ENCODE results near the gene FGF22.
A peak's percentile ranks its signal among the peaks of the same experiment; 100 is the strongest.

FGF22 gene
- total RNA-seq: 0.06 to 4.5 (median 1.3) reads per million in 9 experiments

- Mint-ChIP-seq H3K27me3 (no peaks in the 10 kb centered on the region), H3K9me3 (no peaks in the 10 kb centered on the region), H3K4me3 (peak within 1 kb of the TSS; percentile 80 to 87), H3K36me3 (ENCODE audit: insufficient read depth) (peaks cover 26% of the 10 kb centered on the region), H3K4me1 (ENCODE audit: low read depth in 2 of 2) (peaks cover 10% of the 10 kb centered on the region in 2 donors), H3K27ac (peak within 1 kb of the TSS; percentile 91 to 99)
- DNase-seq (peak; percentile 90 to 92 (median 91)), ATAC-seq (replicated peaks) (peak; percentile 88)
Observed at GRCh38 chr19:639253-640160, at the start of gene FGF22. FGF22 (plus strand) TSS chr19:639879; CDS start chr19:639926, 47 bp downstream.

GRCh38 chr19:590396-590745 lies 49.3 kb upstream of the FGF22 start:
- Mint-ChIP-seq H3K4me3 (peak overlapping the region; percentile 45 to 61), H3K4me1 (ENCODE audit: low read depth in 2 of 2) (peaks cover 0 to 7% of the 10 kb centered on the region in 2 donors), H3K9me3 (no peaks in the 10 kb centered on the region), H3K27me3 (peaks cover 0 to 11% of the 10 kb centered on the region in 2 donors), H3K36me3 (ENCODE audit: insufficient read depth) (no peaks in the 10 kb centered on the region), H3K27ac (no peak overlapping the region)
- DNase-seq (peak in 1 of 3 experiments; percentile 31), ATAC-seq (replicated peaks) (peak; percentile 48)

- ATAC-seq (replicated peaks) (no peak), DNase-seq (no peak)
- peaks cover 0 to 7% of the 10 kb centered on the region in 2 donors for H3K4me1 Mint-ChIP-seq (ENCODE audit: low read depth in 2 of 2)
- no peaks in the 10 kb centered on the region for H3K9me3 Mint-ChIP-seq
- no peak overlapping the region for H3K27ac Mint-ChIP-seq
- peaks cover 0 to 11% of the 10 kb centered on the region in 2 donors for H3K27me3 Mint-ChIP-seq
- H3K4me3 Mint-ChIP-seq: no peak overlapping the region
- no peaks in the 10 kb centered on the region for H3K36me3 Mint-ChIP-seq (ENCODE audit: insufficient read depth)
Observed at GRCh38 chr19:590750-591098, 49.0 kb upstream of the FGF22 start.

- peaks cover 0 to 7% of the 10 kb centered on the region in 2 donors for H3K4me1 Mint-ChIP-seq (ENCODE audit: low read depth in 2 of 2)
Observed at GRCh38 chr19:591099-591958, 48.4 kb upstream of the FGF22 start.

GRCh38 chr19:592101-592500 lies 47.6 kb upstream of the FGF22 start:
- no peak overlapping the region for H3K4me3 Mint-ChIP-seq
- H3K27ac Mint-ChIP-seq: no peak overlapping the region
- peaks cover 0 to 11% of the 10 kb centered on the region in 2 donors for H3K27me3 Mint-ChIP-seq
- H3K4me1 Mint-ChIP-seq (ENCODE audit: low read depth in 2 of 2): peaks cover 0 to 7% of the 10 kb centered on the region in 2 donors
- ATAC-seq (replicated peaks) (no peak), DNase-seq (no peak)
- H3K9me3 Mint-ChIP-seq: no peaks in the 10 kb centered on the region
- H3K36me3 Mint-ChIP-seq (ENCODE audit: insufficient read depth): no peaks in the 10 kb centered on the region

More at GRCh38 chr19:591099-591958, 48.4 kb upstream of the FGF22 start:
- ATAC-seq (replicated peaks) (no peak), DNase-seq (no peak)
- H3K27ac Mint-ChIP-seq: no peak overlapping the region
- no peaks in the 10 kb centered on the region for H3K9me3 Mint-ChIP-seq
- H3K27me3 Mint-ChIP-seq: peaks cover 0 to 11% of the 10 kb centered on the region in 2 donors
- H3K4me3 Mint-ChIP-seq: peak overlapping the region; percentile 25 to 36
- H3K36me3 Mint-ChIP-seq (ENCODE audit: insufficient read depth): no peaks in the 10 kb centered on the region

GRCh38 chr19:593055-593454 lies 46.6 kb upstream of the FGF22 start:
- peaks cover 0 to 8% of the 10 kb centered on the region in 2 donors for H3K27me3 Mint-ChIP-seq
- H3K9me3 Mint-ChIP-seq: no peaks in the 10 kb centered on the region
- ATAC-seq (replicated peaks): no peak
- no peak for DNase-seq
- no peak overlapping the region for H3K27ac Mint-ChIP-seq
- peaks cover 0 to 7% of the 10 kb centered on the region in 2 donors for H3K4me1 Mint-ChIP-seq (ENCODE audit: low read depth in 2 of 2)
- peak overlapping the region in 1 of 2 donors; percentile 15 for H3K4me3 Mint-ChIP-seq
- H3K36me3 Mint-ChIP-seq (ENCODE audit: insufficient read depth): peaks cover 4% of the 10 kb centered on the region

GRCh38 chr19:593505-593904 lies 46.2 kb upstream of the FGF22 start:
- Mint-ChIP-seq H3K27ac (no peak overlapping the region), H3K27me3 (peaks cover 0 to 3% of the 10 kb centered on the region in 2 donors), H3K36me3 (ENCODE audit: insufficient read depth) (peaks cover 4% of the 10 kb centered on the region), H3K9me3 (no peaks in the 10 kb centered on the region), H3K4me3 (no peak overlapping the region), H3K4me1 (ENCODE audit: low read depth in 2 of 2) (peaks cover 0 to 5% of the 10 kb centered on the region in 2 donors)
- ATAC-seq (replicated peaks) (no peak), DNase-seq (no peak)

- H3K4me3 Mint-ChIP-seq: no peak overlapping the region
- H3K27ac Mint-ChIP-seq: no peak overlapping the region
- DNase-seq (no peak), ATAC-seq (replicated peaks) (no peak)
- peaks cover 4% of the 10 kb centered on the region for H3K36me3 Mint-ChIP-seq (ENCODE audit: insufficient read depth)
- H3K9me3 Mint-ChIP-seq: no peaks in the 10 kb centered on the region
- no peaks in the 10 kb centered on the region for H3K27me3 Mint-ChIP-seq
- H3K4me1 Mint-ChIP-seq (ENCODE audit: low read depth in 2 of 2): peaks cover 0 to 2% of the 10 kb centered on the region in 2 donors
Observed at GRCh38 chr19:594265-594870, 45.3 kb upstream of the FGF22 start.

- H3K27me3 Mint-ChIP-seq: no peaks in the 10 kb centered on the region
- DNase-seq: no peak
Observed at GRCh38 chr19:595326-596262, 44.1 kb upstream of the FGF22 start.

GRCh38 chr19:596263-596655 lies 43.4 kb upstream of the FGF22 start:
- ATAC-seq (replicated peaks) (no peak), DNase-seq (no peak)
- H3K4me1 Mint-ChIP-seq (ENCODE audit: low read depth in 2 of 2): no peaks in the 10 kb centered on the region
- H3K27me3 Mint-ChIP-seq: no peaks in the 10 kb centered on the region
- peaks cover 6% of the 10 kb centered on the region for H3K36me3 Mint-ChIP-seq (ENCODE audit: insufficient read depth)
- H3K9me3 Mint-ChIP-seq: no peaks in the 10 kb centered on the region
- peak overlapping the region in 1 of 2 donors; percentile 70 for H3K27ac Mint-ChIP-seq
- no peak overlapping the region for H3K4me3 Mint-ChIP-seq

More at GRCh38 chr19:595326-596262, 44.1 kb upstream of the FGF22 start:
- Mint-ChIP-seq H3K9me3 (no peaks in the 10 kb centered on the region), H3K27ac (peak overlapping the region in 1 of 2 donors; percentile 70), H3K4me3 (no peak overlapping the region), H3K36me3 (ENCODE audit: insufficient read depth) (peaks cover 4% of the 10 kb centered on the region), H3K4me1 (ENCODE audit: low read depth in 2 of 2) (no peaks in the 10 kb centered on the region)
- ATAC-seq (replicated peaks): no peak

- Mint-ChIP-seq H3K36me3 (ENCODE audit: insufficient read depth) (peaks cover 8% of the 10 kb centered on the region), H3K27ac (no peak overlapping the region), H3K27me3 (no peaks in the 10 kb centered on the region), H3K4me3 (no peak overlapping the region), H3K9me3 (no peaks in the 10 kb centered on the region), H3K4me1 (ENCODE audit: low read depth in 2 of 2) (no peaks in the 10 kb centered on the region)
- ATAC-seq (replicated peaks): no peak
- DNase-seq: no peak
Observed at GRCh38 chr19:597406-598315, 42.0 kb upstream of the FGF22 start.

- peaks cover 8% of the 10 kb centered on the region for H3K36me3 Mint-ChIP-seq (ENCODE audit: insufficient read depth)
- H3K9me3 Mint-ChIP-seq: no peaks in the 10 kb centered on the region
- DNase-seq: no peak
- no peak overlapping the region for H3K4me3 Mint-ChIP-seq
- no peaks in the 10 kb centered on the region for H3K4me1 Mint-ChIP-seq (ENCODE audit: low read depth in 2 of 2)
- H3K27me3 Mint-ChIP-seq: no peaks in the 10 kb centered on the region
- ATAC-seq (replicated peaks): no peak
- no peak overlapping the region for H3K27ac Mint-ChIP-seq
Observed at GRCh38 chr19:601310-601709, 38.4 kb upstream of the FGF22 start.

All from effector memory CD8-positive, alpha-beta T cell (primary cell).